ENCODE data around the gene GPM6B. TPM values are rescaled to one million over a fixed set of nuclear protein-coding genes. Genes with fewer than 3 reads are reported as not detected.

Gene GPM6B
- total and polyA plus RNA-seq, 10 donors = 2.0 to 67.1 (median 23.7) TPM

DNA sequence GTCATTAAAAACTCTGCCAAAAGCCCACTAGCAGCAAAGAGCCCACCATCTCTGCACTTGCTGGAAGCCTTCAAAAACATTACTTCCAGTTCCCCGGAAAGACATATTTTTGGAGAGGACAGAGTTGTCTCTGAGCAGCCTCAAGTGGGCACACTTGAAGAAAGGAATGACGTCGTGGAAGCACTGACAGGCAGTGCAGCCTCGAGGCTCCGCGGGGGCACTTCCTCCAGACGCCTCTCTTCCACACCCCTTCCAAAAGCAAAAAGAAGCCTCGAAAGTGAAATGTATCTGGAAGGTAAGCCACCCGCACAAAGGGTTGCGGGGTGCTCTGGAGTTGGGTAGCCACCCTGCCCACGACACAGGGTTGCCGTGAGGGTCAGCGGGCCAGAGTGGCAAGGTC lies 56.5 kb downstream of the GPM6B start:
- DNase-seq = no peak

DNA sequence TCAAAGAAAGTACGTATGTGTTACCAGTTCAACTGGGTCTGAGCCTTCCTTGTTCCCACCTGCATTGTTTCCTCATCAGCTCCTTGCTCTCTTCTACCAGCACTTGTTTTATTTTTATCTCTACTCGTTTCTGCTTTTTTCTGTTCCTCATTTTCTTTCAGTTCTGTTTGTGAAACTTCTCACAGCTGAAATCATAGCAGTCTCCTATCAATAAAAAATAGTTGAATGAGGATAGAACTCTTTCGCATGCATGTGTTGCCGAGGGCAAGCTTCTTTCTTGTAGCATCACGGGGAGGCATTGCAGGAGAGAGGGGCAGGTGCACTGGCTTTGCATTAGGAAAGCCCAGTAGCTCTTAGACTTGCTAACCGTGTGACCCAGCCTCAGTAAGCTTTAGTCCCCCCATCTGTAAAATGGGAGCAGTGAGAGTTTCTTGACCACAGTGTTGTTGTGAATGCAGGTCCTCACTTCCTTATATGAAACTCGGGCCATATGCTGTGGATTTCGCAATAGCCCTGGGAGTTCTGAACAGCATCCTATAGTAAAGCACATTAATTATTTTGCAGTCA lies 57.7 kb downstream of the GPM6B start:
- intact Hi-C loops (cut with DNase I; ENCODE audit: low total_unique reads) = loop anchor here (10.0 kb wide), 2 partner anchors 104 to 276 kb away; partner anchors contain the start of gene TCEANC
- Histone ChIP-seq H3K4me3 (peak overlapping the region in 1 of 8 donors; percentile 25), H3K4me1 (peaks cover 6 to 87% (median 41%) of the 10 kb centered on the region in 6 donors), H3K27me3 (replicated peaks in 1 of 7) (no peaks in the 10 kb centered on the region), H3K36me3 (peaks cover 0 to 88% (median 37%) of the 10 kb centered on the region in 6 donors), H3K9me3 (no peaks in the 10 kb centered on the region), H3K27ac (peak overlapping the region in 7 of 8 donors; percentile 8 to 82 (median 70))
- TF ChIP-seq POLR2AphosphoS5 (IDR thresholded peaks at IDR 0.05) (no peak), POLR2A (IDR thresholded peaks at IDR 0.05) (no peak)
- TF ChIP-seq, protein P1, sequence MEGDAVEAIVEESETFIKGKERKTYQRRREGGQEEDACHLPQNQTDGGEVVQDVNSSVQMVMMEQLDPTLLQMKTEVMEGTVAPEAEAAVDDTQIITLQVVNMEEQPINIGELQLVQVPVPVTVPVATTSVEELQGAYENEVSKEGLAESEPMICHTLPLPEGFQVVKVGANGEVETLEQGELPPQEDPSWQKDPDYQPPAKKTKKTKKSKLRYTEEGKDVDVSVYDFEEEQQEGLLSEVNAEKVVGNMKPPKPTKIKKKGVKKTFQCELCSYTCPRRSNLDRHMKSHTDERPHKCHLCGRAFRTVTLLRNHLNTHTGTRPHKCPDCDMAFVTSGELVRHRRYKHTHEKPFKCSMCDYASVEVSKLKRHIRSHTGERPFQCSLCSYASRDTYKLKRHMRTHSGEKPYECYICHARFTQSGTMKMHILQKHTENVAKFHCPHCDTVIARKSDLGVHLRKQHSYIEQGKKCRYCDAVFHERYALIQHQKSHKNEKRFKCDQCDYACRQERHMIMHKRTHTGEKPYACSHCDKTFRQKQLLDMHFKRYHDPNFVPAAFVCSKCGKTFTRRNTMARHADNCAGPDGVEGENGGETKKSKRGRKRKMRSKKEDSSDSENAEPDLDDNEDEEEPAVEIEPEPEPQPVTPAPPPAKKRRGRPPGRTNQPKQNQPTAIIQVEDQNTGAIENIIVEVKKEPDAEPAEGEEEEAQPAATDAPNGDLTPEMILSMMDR (IDR thresholded peaks at IDR 0.05 in 8 of 11, conservative IDR thresholded peaks at IDR 0.05 in 3 of 11) = no peak
- 22 to 59% (median 54%) methylated on average over 4 to 8 of the region's 8 CpGs for WGBS, 5 donors
- DNase-seq = no peak

More for the DNA sequence above, 56.5 kb downstream of the GPM6B start:
- no peaks in the 10 kb centered on the region for H3K27me3 ChIP-seq (replicated peaks in 1 of 7)
- H3K27ac ChIP-seq = peak overlapping the region in 5 of 8 donors; percentile 2 to 82 (median 74)
- no peaks in the 10 kb centered on the region for H3K9me3 ChIP-seq
- intact Hi-C loops (cut with DNase I; ENCODE audit: low total_unique reads) = no loop called here
- 53 to 75% (median 68%) methylated on average over 10 to 13 of the region's 13 CpGs for WGBS, 5 donors
- TF ChIP-seq POLR2AphosphoS5 (IDR thresholded peaks at IDR 0.05) = peak in 2 of 3 donors; percentile 38 to 41
- TF ChIP-seq, protein P1 (IDR thresholded peaks at IDR 0.05 in 8 of 11, conservative IDR thresholded peaks at IDR 0.05 in 3 of 11) = no peak
- no peak overlapping the region for H3K4me3 ChIP-seq
- H3K4me1 ChIP-seq = peaks cover 6 to 87% (median 39%) of the 10 kb centered on the region in 6 donors
- H3K36me3 ChIP-seq = peaks cover 0 to 91% (median 37%) of the 10 kb centered on the region in 6 donors

DNA sequence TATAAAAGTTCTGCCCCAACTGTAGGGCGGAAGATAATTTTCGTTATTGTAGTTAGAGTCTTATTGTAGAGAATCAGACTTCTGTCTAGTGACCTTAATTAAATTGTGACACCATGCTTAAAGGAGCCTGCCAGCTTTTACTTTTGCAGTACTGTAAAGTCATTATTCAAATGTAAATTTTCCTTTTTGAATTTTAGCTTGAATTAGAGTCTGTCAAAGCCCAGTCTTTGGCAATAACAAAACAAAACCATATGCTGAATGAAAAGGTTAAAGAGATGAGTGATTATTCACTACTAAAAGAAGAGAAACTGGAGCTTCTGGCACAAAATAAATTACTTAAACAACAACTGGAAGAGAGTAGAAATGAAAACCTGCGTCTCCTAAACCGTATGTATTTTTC lies 60.5 kb downstream of the GPM6B start:
- no peak for TF ChIP-seq POLR2A (IDR thresholded peaks at IDR 0.05)
- TF ChIP-seq, protein P1 (IDR thresholded peaks at IDR 0.05 in 8 of 11, conservative IDR thresholded peaks at IDR 0.05 in 3 of 11) = no peak
- no peak for TF ChIP-seq POLR2AphosphoS5 (IDR thresholded peaks at IDR 0.05)
- Histone ChIP-seq H3K9me3 (no peaks in the 10 kb centered on the region), H3K27ac (peak overlapping the region in 2 of 8 donors; percentile 51 to 57), H3K36me3 (peaks cover 0 to 77% (median 24%) of the 10 kb centered on the region in 6 donors), H3K4me3 (no peak overlapping the region), H3K27me3 (replicated peaks in 1 of 7) (no peaks in the 10 kb centered on the region), H3K4me1 (peaks cover 10 to 83% (median 44%) of the 10 kb centered on the region in 6 donors)
- WGBS, 5 donors = 89 to 98% (median 96%) methylated on average over 4 of the region's 4 CpGs
- DNase-seq = no peak
- intact Hi-C loops (cut with DNase I; ENCODE audit: low total_unique reads) = loop anchor here (10.0 kb wide), 2 partner anchors 102 to 278 kb away; partner anchors contain the start of gene TCEANC

DNA sequence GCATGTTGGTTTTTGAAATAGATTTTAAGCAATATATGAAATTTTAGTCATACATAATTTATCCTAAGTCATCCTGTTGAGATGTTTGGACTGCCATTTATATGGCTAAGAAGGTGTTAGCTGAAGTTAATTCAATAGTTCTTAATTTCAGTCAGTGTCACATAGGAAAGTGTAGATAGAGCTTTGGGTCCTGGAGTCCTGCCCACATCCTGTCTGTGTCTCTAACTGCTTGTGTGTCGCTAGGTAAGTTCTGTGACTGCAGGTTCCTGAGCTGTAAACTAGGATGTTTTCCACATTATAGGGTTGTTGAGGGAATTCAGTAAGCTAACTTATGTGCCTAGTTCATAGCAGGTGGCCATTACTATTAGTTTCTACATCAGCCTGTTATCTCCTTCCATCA lies 61.6 kb downstream of the GPM6B start:
- WGBS, 5 donors = 29 to 67% (median 44%) methylated on average over 1 of the region's 1 CpG
- no peak for DNase-seq
- Histone ChIP-seq H3K36me3 (peaks cover 0 to 78% (median 19%) of the 10 kb centered on the region in 6 donors), H3K4me3 (no peak overlapping the region), H3K4me1 (peaks cover 10 to 83% (median 35%) of the 10 kb centered on the region in 6 donors), H3K27me3 (replicated peaks in 1 of 7) (no peaks in the 10 kb centered on the region), H3K27ac (peak overlapping the region in 4 of 8 donors; percentile 32 to 57 (median 53)), H3K9me3 (no peaks in the 10 kb centered on the region)
- TF ChIP-seq POLR2A (IDR thresholded peaks at IDR 0.05) = no peak
- intact Hi-C loops (cut with DNase I; ENCODE audit: low total_unique reads) = loop anchor here (10.0 kb wide), 2 partner anchors 100 to 280 kb away; partner anchors contain the start of gene TCEANC
